GM12873 (cell line): ENCODE data around the gene EARS2.

Experiments used
- CTCF ChIP-seq: IDR thresholded peaks from 2 replicates; pipeline ENCODE4 v1.5.1; 2012; ENCODE audit warnings: low read depth, mild to moderate bottlenecking, moderate library complexity, low read length, control low read depth; ENCODE audit not compliant: insufficient read depth; ENCODE audit errors: missing control alignments

Gene EARS2

DNA sequence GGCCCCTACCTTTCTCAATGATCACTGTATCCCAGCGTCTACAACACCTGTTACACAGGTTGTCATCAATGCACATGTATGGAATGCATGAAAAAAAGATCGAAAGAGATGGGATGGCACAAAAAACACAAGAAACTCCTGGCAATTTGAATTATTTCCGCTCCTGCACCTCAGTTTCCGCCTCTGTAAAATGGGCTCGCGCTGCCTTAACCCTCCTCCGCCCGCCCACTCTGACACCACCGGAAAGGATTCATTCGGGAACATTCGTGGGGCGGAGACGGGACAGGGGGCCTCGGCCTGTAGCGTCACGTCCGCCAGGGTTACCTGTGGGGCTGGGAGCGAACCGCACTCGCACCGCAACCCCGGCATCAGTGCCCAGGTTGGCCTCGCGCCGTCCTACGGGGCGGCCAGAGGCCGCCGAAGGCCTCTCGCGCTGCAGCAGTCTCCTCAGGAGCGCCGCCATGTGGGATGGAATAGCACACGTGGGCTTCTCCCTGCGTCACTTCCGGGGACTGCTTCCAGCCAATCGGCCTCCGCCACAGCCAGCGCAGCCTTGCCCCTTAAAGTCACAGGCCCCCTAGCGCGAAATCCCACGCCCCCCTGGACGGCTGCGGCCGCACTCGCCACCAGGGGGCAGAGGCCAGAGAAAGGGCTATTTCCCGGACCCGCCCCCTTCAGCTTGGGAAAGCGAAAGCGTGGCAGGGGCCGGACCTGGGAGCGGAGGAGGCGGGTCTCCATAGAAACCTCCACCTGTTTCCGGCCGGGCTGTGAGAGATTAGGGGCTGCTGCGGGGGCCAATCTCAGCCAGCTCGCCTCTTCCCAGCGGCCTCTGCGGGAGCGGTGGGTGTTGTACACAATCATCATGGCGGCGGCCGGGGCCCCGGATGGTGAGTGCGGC is at the start of gene EARS2, which contains the start of gene UBFD1:
EARS2 (minus strand) TSS at position 470 of the 898 bp plus-strand sequence; CDS start at position 463, 7 bp downstream.
UBFD1 (plus strand) TSS at position 847 of the 898 bp plus-strand sequence; CDS start at position 863, 16 bp downstream.
- TF ChIP-seq CTCF, result peak; percentile 80

- peak; percentile 61 for TF ChIP-seq CTCF
Observed at GRCh38 chr16:23597003-23597756, 40.0 kb upstream of the EARS2 start.

DNA sequence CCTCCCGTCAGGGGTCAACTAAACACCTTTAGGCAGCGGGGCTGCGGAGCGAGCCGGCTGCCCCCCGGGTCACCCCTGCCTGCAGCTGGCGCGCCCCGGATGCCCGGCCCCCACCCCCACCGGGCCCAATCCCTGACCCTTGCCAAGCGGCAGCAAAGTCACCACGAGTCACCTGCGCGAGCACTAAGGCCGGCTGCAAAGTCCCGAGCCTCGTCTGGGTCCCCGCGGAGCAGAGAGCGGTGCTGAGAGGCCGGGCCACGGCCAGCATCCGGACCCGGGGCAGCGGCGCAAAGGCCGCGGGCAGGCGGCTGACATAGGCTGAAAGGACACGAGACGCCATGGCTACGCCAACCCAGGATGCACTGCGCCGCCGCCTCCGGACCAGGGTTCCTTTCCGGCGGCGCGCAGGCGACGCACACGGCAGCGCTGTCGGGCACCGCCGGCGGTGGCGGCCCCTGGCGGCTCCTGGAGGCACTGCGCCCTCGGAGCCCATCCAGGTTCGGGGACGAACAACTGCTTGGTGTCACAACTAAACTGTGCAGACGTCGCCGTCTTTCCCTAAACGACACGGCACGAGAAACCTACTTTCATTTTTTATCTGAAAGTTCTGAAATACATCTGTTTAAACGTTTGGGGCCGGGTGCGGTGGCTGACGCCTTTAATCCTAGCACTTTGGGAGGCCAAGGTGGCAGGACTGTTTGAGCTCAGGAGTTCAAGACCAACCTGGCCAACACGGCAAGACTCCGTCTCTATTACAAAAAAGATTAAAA is 39.0 kb upstream of the EARS2 start, which contains the start of gene NDUFAB1:
NDUFAB1 (minus strand) TSS at position 366 of the 770 bp plus-strand sequence; CDS start at position 340, 26 bp downstream.
- TF ChIP-seq CTCF, result peak; percentile 99

GRCh38 chr16:23595246-23595950 is 38.2 kb upstream of the EARS2 start:
- no peak for TF ChIP-seq CTCF

- TF ChIP-seq CTCF, result no peak
Observed at GRCh38 chr16:23594186-23594585, 37.0 kb upstream of the EARS2 start.

DNA sequence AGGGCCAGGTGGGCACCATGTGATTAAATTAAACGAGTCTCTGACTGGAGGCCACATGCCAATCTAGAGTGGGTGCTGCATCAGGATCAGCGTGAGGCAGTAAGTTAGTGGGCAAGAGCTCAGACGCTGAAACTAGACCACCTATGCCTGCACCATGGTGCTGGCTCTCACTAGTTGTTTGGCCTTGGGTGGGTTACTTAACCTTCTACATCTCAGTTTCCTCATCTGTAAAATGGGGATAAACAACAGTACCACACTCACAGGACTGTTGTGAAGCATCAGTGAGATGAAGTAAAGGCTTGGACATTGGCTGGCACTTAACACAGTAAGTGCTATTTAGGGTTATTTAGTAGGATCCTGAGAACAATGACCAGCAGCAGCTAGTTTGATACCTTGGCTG is 33.0 kb upstream of the EARS2 start:
- TF ChIP-seq CTCF, result no peak
